Choroid plexus epithelial cell (primary cell): Measurements from ENCODE around the gene HIVEP2.
A peak's percentile ranks its signal among the peaks of the same experiment; 100 is the strongest.

Experiments
- DNase-seq: peaks from one replicate; pipeline ENCODE4 v3.0.0-alpha.2; 2010; ENCODE audit warnings: low read depth
- H3K4me3 ChIP-seq: 2 replicates; pipeline ENCODE4 v1.5.1; 2011; ENCODE audit warnings: low read depth, mild to moderate bottlenecking, control low read depth, low read length, moderate library complexity
- CTCF ChIP-seq: conservative IDR thresholded peaks from 2 replicates; pipeline ENCODE4 v1.5.1; 2011; ENCODE audit warnings: low read depth, mild to moderate bottlenecking, control low read depth, inconsistent platforms, low read length, moderate library complexity

Gene HIVEP2

GRCh38 chr6:142892254-142893021 is 52.5 kb downstream of the HIVEP2 start:
- H3K4me3 ChIP-seq: no peak overlapping the region
- DNase-seq: no peak
- no peak for TF ChIP-seq CTCF

- H3K4me3 ChIP-seq: no peak overlapping the region
- DNase-seq: no peak
- TF ChIP-seq CTCF: no peak
Observed at GRCh38 chr6:142891454-142891853, 53.5 kb downstream of the HIVEP2 start.

GRCh38 chr6:142888456-142888855 is 56.5 kb downstream of the HIVEP2 start:
- DNase-seq: no peak
- no peak for TF ChIP-seq CTCF
- no peak overlapping the region for H3K4me3 ChIP-seq

- TF ChIP-seq CTCF: no peak
- H3K4me3 ChIP-seq: no peak overlapping the region
- DNase-seq: no peak
Observed at GRCh38 chr6:142887517-142887916, 57.5 kb downstream of the HIVEP2 start.

DNA sequence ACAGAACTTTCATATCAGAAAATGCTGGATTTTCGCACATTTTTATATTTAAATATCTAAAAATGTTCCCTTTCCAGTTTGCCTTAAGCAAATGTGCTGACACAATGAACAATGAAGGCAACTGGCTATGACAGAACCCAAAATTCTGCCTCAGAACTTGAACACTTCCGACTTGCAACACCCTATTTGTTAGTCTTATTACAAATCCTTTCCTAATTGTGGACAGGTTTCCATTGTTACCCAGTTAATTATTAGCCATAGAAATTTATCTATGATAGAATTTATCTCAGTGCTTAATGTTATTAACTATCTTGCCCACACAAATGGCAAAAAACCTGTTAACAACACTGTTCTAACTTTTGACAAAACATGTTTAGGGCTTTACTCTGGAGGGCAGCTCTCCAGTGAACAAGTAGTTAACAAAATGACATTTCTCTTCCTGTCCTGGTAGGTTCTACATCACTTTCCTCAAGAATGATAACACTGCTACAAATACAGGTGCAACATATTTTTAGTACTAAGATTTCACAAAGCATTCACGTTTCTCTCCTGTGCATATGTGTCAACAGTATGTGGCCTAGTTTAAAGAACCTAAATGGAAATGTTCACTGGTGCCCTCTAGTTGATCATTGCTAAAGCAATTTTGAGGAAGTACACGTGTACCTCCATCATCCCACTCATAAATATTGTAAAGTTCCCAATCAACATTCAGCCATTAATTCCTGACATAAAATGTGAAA is 58.4 kb downstream of the HIVEP2 start:
- H3K4me3 ChIP-seq: no peak overlapping the region
- peak; percentile 80 for DNase-seq
- peak; percentile 47 for TF ChIP-seq CTCF

DNA sequence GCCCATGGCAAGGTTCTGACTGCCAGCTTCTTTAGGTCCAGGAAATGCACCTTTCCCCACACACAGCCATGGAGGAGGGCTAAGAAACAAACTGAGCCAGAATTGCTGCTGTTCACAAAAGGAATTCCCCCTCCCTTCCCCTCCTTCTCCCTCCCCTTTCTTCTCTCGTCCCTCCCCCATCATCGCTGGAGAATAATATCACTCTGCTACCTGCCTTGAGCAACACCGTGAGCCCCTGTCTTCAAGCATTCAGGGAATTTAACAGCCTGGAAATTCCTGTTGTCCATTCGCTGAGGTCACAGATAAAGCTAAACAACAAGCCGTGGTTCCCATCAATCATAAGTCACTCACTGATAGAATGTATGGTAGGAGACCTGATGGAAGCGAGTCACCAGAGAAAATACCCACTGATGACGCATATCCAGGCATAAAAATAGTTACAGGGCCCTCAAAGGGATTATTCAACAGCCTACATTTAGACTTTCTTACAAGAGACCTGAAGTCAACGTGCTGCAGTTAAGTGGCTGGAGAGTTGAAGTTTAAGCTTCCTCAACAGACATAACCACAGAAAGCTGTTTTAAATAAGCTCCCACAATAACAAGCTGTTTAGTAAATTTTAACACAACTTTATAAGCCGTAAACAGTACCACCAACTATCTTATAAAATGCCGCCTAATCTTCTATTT is 59.7 kb downstream of the HIVEP2 start:
- peak; percentile 97 for DNase-seq
- peak overlapping the region; percentile 53 for H3K4me3 ChIP-seq
- no peak for TF ChIP-seq CTCF
